Ammon's horn (tissue), 1 donor: ENCODE data around the gene TTC33.
"Not testable (repeated sequence)": the region's sequence is repeated elsewhere in the genome, so short reads cannot be mapped to it uniquely, and the experiment has no call there.

ENCODE experiments used
- DNase-seq: peaks from one replicate; pipeline ENCODE4 v3.0.0-alpha.2; 2016; ENCODE audit warnings: low spot score

Gene TTC33

GRCh38 chr5:40755407-40756365 lies at the start of gene TTC33:
Gene TTC33, minus strand, starts transcription at chr5:40755961. Its CDS starts 8,943 bp downstream, at chr5:40747018.
- DNase-seq = peak; percentile 97

DNA sequence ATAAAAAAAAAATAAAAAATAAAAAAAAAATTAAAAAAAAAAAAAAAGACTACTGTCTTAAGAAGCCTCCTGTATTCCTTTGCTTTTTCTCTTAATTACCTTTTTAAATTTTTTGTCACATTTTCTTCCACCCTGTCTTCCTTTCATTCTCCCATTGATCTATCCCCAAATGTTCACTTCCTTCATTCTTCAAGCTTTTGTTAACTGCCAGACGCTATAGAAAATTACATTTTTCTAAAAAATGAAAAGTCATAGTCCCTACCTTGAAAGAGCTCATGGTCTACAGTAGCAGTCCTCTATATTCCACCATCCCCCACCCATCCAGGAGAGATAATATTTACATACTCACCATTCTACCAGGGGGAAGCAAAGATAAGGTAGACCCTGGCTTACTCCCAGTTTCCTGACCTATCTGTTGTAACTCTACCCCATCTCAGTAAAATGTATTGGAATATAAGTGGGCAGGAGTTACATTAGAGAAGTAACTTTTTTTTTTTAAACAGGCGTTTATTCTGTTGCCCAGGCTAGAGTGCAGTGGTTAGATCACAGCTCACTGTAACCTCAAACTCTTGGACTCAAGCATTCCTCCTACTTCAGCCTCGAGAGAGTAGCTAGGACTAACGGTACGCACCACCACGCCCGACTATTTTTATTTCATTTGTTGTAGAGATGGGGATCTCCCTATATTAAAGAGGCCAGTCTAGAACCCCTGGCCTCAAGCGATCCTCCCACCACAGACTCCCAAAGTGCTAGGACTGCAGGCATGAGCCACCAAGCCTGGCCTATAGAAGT lies 46.2 kb upstream of the TTC33 start:
- no peak for DNase-seq

DNA sequence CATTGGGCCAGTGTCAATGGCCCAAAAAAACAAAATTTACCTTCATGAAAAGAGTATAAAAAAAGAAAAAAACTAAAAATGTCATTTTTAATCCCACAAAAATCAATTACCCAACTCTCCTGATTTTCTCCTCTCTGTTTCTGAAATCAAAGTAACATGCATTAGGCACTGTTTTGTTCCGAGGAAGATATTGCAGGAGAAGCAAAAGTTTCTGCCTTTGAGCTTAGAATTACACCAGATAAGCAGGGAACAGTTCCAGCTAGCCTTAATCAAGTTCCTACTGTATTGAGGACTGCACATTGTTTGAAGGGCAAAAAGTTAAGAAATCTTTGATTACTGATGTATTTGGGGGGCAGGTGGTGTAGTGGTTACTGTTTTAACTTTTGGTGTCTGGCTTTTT lies 43.5 kb upstream of the TTC33 start:
- no peak for DNase-seq

DNA sequence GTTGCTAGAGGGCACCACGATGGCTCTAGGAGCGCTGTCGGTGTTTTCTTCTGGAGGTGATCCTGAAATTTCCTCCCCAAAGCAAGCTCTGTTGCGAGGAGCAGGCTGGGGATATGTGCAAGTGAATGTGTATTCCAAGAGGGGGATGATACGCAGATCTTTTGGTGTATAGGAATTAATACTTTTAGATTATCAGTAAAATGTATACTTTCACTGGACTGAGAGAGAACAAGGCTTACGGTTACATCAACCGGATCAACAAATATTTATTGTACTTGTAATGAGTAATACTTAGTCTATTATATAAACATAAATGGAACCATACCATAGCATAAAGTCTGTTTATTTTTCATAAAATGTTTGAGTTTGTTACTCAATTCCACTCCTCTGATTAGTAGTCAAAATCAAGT lies 43.0 kb upstream of the TTC33 start:
- DNase-seq = no peak

DNA sequence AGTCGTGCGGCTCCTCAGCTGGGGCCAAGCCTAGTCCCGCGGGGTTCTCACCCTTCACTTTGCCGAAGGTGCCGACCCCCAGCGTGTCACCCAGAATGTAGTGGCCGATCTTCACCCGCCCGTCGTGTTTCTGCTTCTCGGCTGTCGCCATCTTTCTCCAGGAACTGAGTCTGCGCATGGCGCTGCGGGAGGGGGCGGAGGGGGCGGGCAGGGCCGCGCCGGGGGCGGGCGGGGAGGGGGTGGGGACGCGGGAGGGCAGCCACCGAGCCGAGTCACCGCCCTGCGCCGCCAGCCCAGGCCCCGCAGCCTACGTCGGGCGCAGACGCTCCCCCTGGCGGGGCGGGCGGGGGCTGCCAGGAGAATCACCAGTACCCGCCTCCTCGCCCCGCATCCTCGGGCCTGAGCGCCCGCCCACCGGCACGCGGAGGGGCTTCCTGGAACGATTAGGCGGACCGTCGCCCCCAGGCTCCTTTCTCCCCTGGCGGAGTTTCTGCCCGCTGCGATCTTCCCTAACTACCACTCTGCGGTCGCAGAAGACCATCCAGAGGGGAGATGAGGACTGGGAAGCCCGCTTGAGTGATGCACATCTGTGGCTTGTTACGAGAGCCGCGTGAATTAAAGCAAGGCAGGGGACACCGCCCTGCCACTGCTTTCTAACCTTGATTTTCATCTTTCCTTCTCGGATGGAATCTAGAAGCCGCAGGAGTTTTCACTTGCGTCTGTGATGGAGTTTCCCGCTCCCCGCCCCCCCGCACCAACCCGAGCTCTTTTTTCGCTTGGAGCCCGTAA lies 42.4 kb upstream of the TTC33 start, which contains the start of gene PRKAA1:
PRKAA1 (minus strand) TSS at position 363 of the 789 bp plus-strand sequence; CDS start at position 178, 185 bp downstream.
- peak; percentile 95 for DNase-seq

DNA sequence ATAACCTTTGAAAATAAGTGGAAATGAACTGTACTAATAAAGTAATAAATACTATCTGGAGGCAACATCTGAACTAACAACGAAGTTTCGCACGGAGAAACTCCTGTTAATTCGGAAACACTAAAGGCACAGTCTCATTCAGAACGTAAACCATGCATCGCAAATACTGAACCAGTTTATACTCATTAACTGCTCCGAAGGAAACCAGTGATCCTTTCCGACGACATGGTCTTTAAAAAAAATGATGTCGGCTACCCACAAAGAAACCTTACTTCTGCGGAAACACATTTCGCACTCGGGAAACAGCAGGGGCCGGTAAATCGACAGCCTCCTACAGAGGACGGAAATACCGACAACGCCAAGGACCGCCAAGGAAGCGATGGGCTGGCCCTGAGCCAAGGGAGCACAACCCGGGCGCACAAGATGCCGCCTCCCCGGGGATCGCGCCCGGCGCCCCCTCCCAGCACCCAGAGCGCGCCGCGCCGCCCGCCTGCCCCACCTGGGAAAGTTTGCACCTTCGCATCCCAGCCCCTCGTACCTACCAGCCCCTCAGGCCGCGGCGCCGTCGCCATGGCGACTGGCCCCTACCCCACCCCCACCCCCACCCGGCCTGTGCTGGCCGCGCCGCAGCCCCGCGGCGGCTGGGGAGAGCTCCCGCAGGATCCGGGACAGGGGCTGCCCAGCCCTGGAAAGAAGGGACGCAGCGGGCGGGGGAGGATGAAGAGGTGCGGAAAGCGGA lies 41.7 kb upstream of the TTC33 start:
- DNase-seq = peak; percentile 59

DNA sequence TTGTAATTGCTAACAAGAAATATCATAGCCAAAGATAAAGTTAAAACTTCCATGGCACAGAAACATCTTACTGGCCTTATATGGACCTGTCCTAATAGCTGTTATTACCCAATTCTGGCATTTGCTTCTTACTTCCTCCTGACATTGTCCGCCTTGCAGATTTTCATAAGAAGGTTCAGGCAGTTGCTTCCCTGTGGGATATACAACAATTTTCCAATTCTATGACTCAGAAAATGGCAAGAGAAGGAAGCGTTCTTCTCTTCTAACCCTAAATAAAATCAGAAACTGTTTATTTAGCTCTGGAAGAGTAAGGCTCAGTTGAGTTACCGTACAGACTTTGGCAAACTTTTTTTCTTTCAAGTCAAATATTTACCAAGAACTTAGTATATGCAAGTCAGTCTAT lies 40.7 kb upstream of the TTC33 start:
- DNase-seq = no peak

DNA sequence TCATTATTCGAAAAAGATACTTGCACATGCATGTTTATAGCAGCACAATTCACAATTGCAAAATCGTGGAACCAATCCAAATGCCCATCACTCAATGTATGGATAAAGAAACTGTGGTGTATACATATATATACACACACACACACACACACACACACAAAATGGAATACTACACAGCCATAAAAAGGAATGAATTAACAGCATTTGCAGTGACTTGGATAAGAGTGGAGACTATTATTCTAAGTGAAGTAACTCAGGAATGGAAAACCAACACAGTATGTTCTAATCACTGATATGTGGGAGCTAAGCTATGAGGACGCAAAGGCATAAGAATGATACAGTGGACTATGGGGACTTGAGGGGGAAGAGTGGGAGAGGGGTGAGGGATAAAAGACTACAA lies 39.1 kb upstream of the TTC33 start:
- not testable (repeated sequence) for DNase-seq

DNA sequence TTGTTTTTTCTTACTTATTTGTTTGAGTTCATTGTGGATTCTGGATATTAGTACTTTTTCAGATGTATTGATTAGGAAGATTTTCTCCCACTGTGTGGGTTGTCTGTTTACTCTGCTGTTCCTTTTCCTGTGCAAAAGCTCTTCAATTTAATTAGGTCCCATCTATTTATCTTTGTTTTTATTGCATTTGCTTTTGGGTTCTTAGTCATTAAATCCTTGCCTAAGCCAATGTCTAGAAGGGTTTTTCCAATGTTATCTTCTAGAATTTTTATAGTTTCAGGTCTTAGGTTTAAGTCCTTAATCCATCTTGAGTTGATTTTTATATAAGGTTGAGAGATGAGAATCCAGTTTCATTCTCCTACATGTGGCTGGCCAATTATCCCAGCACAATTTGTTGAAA lies 38.6 kb upstream of the TTC33 start:
- DNase-seq = not testable (repeated sequence)

DNA sequence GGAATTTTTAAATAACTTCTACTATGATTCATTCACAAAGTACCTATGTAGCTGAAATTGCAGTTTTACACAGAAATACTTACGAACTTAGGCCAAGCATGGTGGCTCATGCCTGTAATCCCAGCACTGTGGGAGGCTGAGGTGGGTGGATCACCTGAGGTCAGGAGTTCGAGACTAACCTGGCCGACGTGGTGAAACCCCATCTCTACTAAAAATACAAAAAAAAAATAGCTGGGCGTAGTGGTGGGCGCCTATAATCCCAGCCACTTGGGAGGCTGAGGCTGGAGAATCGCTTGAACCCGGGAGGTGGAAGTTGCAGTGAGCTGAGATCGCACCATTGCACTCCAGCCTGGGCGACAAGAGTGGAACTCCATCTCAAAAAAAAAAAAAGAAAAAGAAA lies 36.9 kb upstream of the TTC33 start:
- not testable (repeated sequence) for DNase-seq

- no peak for DNase-seq
Observed at GRCh38 chr5:40791715-40792139, 36.0 kb upstream of the TTC33 start.

DNA sequence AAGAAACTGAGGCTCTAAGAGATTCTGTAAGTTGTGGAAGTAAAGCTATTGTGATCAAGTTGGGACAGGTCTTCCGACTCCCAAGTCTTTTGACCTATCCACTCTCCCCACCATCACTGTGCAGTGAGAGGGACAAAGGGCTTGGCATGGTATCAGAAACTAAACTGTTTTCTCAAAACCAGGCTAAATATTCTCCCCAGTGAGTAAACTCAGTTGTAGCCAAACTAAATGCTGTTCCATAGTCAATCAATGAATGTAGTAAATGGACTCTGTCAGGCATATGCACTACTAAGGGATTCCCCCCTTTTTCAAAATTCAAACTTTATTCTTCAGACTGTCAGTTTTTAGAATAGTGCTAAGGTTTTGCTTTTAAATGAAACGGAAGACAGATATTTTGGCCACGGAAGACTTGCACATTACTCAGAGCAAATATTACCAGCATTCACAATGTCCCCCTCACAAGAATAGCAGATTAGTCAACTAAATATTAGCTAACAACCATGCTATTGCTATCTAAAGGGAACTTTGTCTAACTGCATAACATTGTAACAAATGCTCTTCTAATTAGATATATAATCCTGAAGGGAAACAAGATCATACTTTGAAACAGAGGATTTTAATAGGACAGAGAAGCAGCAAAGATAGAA lies 35.3 kb upstream of the TTC33 start:
- no peak for DNase-seq

- DNase-seq = not testable (repeated sequence)
Observed at GRCh38 chr5:40788941-40789340, 33.2 kb upstream of the TTC33 start.

DNA sequence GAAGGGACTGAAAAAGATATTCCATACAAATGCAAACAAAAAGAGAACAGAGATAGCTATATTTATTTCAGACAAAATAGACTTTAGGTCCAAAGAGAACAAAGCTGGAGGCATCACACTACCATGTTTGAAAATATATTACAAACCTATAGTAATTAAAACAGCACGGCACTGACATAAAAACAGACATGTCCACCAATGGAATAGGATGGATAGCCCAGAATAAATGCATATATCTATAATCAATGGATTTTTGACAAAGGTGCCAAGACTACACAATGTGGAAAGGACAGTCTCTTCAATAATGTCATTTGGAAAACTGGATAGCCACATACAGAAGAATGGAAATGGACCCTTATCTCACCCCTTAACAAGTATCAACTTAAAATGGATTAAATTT lies 32.2 kb upstream of the TTC33 start:
- no peak for DNase-seq

GRCh38 chr5:40786664-40787063 lies 30.9 kb upstream of the TTC33 start:
- DNase-seq = not testable (repeated sequence)

GRCh38 chr5:40784916-40785315 lies 29.2 kb upstream of the TTC33 start:
- DNase-seq = no peak

GRCh38 chr5:40784027-40784653 lies 28.4 kb upstream of the TTC33 start:
- no peak for DNase-seq

- no peak for DNase-seq
Observed at GRCh38 chr5:40781843-40782409, 26.2 kb upstream of the TTC33 start.

DNA sequence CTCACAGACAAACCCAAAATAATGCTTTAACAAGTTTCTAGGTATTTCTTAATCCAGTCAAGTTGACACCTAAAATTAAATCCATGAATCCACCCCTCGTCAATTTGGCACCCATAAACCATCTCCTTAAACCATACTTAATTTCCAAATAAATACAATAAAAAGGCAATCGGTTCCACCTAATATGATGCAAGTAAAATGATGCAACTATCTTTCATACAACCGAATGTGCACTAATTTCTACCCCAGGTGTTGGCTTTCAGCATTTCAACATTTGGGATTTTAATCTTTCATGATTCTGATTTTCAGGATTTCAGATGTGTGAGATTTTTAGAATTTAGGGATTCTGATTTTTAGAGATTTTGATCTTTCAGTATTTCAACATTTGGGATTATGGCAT lies 25.1 kb upstream of the TTC33 start:
- no peak for DNase-seq

- DNase-seq = no peak
Observed at GRCh38 chr5:40780199-40780598, 24.4 kb upstream of the TTC33 start.
